Thyroid gland (tissue), 4 donors: ENCODE measurements around the gene OR9Q1. TPM values are rescaled to one million over a fixed set of nuclear protein-coding genes. Genes with fewer than 3 reads are reported as not detected.

Source experiments
- DNase-seq, 2 donors: peaks; one replicate each; pipeline ENCODE4 v3.0.0-alpha.2; 2019
- H3K27ac ChIP-seq, 3 donors: fragments of 200-600 bp; sonication (generic); 1 replicate in 2 of 3; 2 replicates in 1 of 3; pipeline ENCODE4 v1.5.1; 2016 to 2019; ENCODE audit warnings: mild to moderate bottlenecking in 1 of 3, moderate library complexity in 1 of 3
- H3K27me3 ChIP-seq: fragments of 200-600 bp; sonication (generic); one replicate; pipeline ENCODE4 v1.5.1; 2019
- H3K36me3 ChIP-seq, 2 donors: fragments of 200-600 bp; sonication (generic); one replicate each; pipeline ENCODE4 v1.5.1; 2016 to 2019
- H3K4me1 ChIP-seq, 2 donors: fragments of 200-600 bp; sonication (generic); one replicate each; pipeline ENCODE4 v1.5.1; 2017 to 2019
- H3K4me3 ChIP-seq, 3 donors: fragments of 200-600 bp; sonication (generic); replicated peaks in 1 of 3; 1 replicate in 2 of 3; 2 replicates in 1 of 3; pipeline ENCODE4 v1.5.1; 2016; ENCODE audit warnings: mild to moderate bottlenecking in 1 of 3
- H3K9me3 ChIP-seq: fragments of 200-600 bp; sonication (generic); one replicate; pipeline ENCODE4 v1.5.1; 2017
- CTCF ChIP-seq, 6 experiments: fragments of 200-600 bp in 3 of 6; fragments of 450-650 bp in 3 of 6; sonication (generic) in 3 of 6; IDR thresholded peaks; one replicate each; pipeline ENCODE4 v1.5.1; 2016 to 2019; ENCODE audit warnings: antibody characterized with exemption in 6 of 6, mild to moderate bottlenecking in 2 of 6, inconsistent platforms in 1 of 6, moderate library complexity in 1 of 6
- POLR2A ChIP-seq, 2 donors: fragments of 450-650 bp; IDR thresholded peaks; one replicate each; pipeline ENCODE4 v1.6.1; 2017; ENCODE audit warnings: antibody characterized with exemption in 2 of 2, mild to moderate bottlenecking in 2 of 2, moderate library complexity in 1 of 2
- WGBS, 2 donors: methylation state at CpG; one replicate each; pipeline ENCODE4 v1.1.5; 2017; 5-methylcytosine and 5-hydroxymethylcytosine counted together
- intact Hi-C: fragments of 100-400 bp; cut with DNase I; formaldehyde crosslinking; loops from one replicate; pipeline ENCODE4 v1.15.1; 2023
- total RNA-seq, 4 donors: library from RNA; depleted of rRNA; stranded (reverse); fragments of >200 nt; gene quantifications; one replicate each; pipeline ENCODE4 v1.2.3, GENCODE V29; 2016

Gene OR9Q1
- total RNA-seq, 4 donors from 2014 or later, result not detected

DNA sequence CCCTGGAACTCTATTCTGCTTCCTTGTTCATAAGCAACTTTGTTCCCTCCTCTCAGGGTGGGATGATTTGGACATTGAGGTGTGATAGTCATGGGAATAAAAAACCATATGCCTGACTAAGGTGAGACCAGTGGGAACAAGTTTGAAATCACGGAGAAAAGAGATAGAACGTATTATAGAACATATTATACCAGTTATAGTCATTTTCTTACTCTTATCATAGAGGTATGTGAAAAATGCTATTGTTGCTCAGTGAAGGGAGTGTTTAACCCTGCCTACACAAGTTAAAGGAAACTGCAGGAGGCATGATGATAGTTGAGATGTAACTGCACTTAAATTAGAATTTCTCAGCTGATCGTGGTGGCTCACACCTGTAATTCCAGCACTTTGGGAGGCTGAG, 22.6 kb downstream of the OR9Q1 start:
- no peaks in the 10 kb centered on the region for H3K4me1 ChIP-seq
- WGBS, 2 donors, result 69 to 81% methylated on average over 3 of the region's 3 CpGs
- no peak for DNase-seq
- H3K36me3 ChIP-seq, result no peaks in the 10 kb centered on the region
- no peaks in the 10 kb centered on the region for H3K9me3 ChIP-seq
- H3K27ac ChIP-seq, result no peak overlapping the region
- intact Hi-C loops, result no loop called here
- H3K4me3 ChIP-seq, result no peak overlapping the region
- TF ChIP-seq CTCF (IDR thresholded peaks at IDR 0.05) (no peak), POLR2A (IDR thresholded peaks at IDR 0.05) (no peak)
- H3K27me3 ChIP-seq, result no peaks in the 10 kb centered on the region

GRCh38 chr11:58047818-58048217, 24.1 kb downstream of the OR9Q1 start:
- 84 to 93% methylated on average over 3 of the region's 3 CpGs for WGBS, 2 donors
- intact Hi-C loops, result no loop called here
- DNase-seq, result no peak
- Histone ChIP-seq H3K4me1 (no peaks in the 10 kb centered on the region), H3K27ac (no peak overlapping the region), H3K36me3 (no peaks in the 10 kb centered on the region), H3K27me3 (no peaks in the 10 kb centered on the region), H3K9me3 (no peaks in the 10 kb centered on the region), H3K4me3 (no peak overlapping the region)
- no peak for TF ChIP-seq POLR2A (IDR thresholded peaks at IDR 0.05)

DNA sequence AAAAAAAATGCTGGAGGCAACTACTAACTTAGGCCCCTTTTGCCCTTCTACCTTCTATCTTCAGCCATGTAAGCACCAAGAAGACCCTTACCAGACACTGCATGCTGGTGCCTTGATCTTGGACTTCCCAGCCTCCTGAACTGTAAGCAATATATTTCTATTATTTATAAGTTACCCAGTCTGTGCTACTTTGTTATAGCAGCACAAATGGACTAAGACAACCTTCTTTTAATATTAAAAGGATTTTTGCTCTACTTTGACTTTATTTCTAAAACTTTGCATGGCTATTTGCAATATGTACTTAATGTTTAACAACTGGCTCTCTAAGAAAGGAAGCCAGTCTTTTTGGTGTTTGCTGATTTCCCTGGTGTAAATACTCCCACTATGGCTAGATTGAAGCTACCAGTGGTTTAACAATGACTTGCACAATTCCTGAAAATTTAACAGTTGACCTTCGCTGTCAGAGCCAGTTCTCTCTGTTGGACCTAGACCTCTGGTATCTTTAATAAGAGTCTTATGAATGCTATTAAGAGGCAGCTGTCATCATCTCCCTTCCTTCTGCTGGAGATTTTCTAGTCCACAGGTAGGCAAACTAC, 32.2 kb downstream of the OR9Q1 start:
- H3K27me3 ChIP-seq, result no peaks in the 10 kb centered on the region
- H3K4me3 ChIP-seq, result no peak overlapping the region
- H3K36me3 ChIP-seq, result no peaks in the 10 kb centered on the region
- no peaks in the 10 kb centered on the region for H3K9me3 ChIP-seq
- TF ChIP-seq CTCF (IDR thresholded peaks at IDR 0.05), result no peak
- DNase-seq, result no peak
- 90 to 97% methylated on average over 1 of the region's 1 CpG for WGBS, 2 donors
- no peaks in the 10 kb centered on the region for H3K4me1 ChIP-seq
- intact Hi-C loops, result no loop called here
- no peak overlapping the region for H3K27ac ChIP-seq

GRCh38 chr11:58057481-58057880, 33.8 kb downstream of the OR9Q1 start:
- 81 to 90% methylated on average over 3 of the region's 3 CpGs for WGBS, 2 donors
- no peak for DNase-seq
- Histone ChIP-seq H3K36me3 (no peaks in the 10 kb centered on the region), H3K27ac (no peak overlapping the region), H3K27me3 (no peaks in the 10 kb centered on the region), H3K4me1 (no peaks in the 10 kb centered on the region), H3K9me3 (no peaks in the 10 kb centered on the region), H3K4me3 (no peak overlapping the region)
- intact Hi-C loops, result no loop called here
- TF ChIP-seq CTCF (IDR thresholded peaks at IDR 0.05) (no peak), POLR2A (IDR thresholded peaks at IDR 0.05) (no peak)

- intact Hi-C loops, result no loop called here
- Histone ChIP-seq H3K36me3 (no peaks in the 10 kb centered on the region), H3K27ac (no peak overlapping the region), H3K9me3 (no peaks in the 10 kb centered on the region), H3K4me1 (no peaks in the 10 kb centered on the region), H3K4me3 (no peak overlapping the region), H3K27me3 (no peaks in the 10 kb centered on the region)
- peak in 1 of 2 donors; percentile 13 for DNase-seq
- 52 to 57% methylated on average over 8 to 13 of the region's 13 CpGs for WGBS, 2 donors
- TF ChIP-seq POLR2A (IDR thresholded peaks at IDR 0.05), result no peak
- TF ChIP-seq CTCF (IDR thresholded peaks at IDR 0.05), result no peak
These were observed 34.8 kb downstream of the OR9Q1 start for GRCh38 chr11:58058276-58059006.
